CD4-positive, alpha-beta T cell treated with Interferon alpha-2 for 1 hour (primary cell): Measurements from ENCODE around the gene LRFN2.

Source experiments
- DNase-seq, 2 donors: peaks; one replicate each; pipeline ENCODE4 v3.0.0-alpha.2; 2020 to 2022

LRFN2 gene

GRCh38 chr6:40393641-40394040, 193.5 kb downstream of the LRFN2 start:
- no peak for DNase-seq

DNA sequence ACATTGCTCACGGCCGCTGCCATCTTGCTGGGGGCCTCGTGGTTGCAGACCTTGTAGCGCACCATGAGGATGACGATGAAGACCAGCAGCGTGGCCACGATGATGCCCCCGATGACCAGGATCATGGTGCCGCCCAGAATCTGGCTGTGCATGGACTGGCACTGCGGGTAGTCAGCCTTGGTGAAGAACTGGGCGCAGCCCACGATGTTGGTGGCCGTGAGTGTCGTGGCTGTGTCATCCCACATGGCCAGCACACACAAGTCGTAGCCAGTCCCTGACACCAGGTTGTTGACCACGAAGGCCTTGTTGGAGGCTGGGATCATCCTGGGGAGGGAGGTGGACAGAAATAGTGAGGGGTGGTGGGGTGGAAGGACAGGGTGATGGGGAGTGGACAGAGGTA, 194.6 kb downstream of the LRFN2 start:
- DNase-seq: no peak

GRCh38 chr6:40391851-40392517, 195.2 kb downstream of the LRFN2 start:
- no peak for DNase-seq

- DNase-seq: peak in 1 of 2 donors; percentile 36
Measured at GRCh38 chr6:40391086-40391485, 196.1 kb downstream of the LRFN2 start.

DNA sequence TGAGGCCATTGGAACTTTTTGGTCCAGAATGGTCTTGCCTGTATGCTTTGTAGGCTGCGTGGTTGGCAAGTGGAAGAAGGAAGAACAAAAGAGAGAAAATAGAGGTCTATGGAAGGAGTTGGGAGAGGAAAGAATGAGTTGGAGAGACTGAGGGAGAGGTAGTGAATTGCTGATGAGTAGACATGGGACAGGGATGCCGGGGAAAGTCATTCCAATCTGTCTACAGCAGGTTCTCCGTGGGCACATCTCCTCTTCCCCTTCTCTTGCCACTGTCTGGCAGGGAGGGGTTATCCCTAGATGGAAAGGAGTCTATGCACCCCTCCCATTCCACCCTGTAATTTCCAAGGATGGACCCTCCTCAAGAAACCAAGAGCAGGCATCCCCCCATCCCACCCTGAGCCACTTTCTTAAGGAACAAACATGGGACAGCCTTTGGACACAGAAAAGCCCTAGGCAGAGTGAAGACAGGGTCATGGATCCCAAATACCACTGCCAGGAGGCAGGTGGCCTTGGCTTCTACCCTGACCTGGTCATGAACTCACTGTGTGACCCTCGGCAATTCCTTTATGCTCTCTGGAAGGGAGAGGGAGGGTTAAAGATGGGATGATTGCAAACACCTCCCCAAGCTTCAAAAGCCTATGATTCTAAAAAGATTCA, 196.9 kb downstream of the LRFN2 start:
- no peak for DNase-seq

DNA sequence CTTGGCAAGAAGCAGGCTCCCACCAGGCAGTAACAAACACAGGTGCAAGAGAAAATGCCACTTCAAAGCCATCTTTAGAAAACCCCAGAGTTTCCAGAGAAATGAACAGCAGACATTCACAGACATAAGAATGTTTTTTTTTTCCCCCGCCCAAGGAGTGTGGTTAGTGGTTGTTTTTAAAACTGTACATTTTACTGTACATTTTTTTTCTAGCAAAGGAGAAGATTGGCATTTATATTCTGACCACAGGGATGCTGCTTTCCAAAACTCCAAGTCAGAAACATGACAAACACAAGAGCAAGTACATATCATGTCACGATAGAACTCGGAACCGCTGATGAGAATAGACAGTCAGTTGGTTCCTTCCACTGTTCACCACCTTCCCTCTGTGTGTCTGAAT, 197.9 kb downstream of the LRFN2 start:
- peak in 1 of 2 donors; percentile 45 for DNase-seq

- DNase-seq: no peak
Measured at GRCh38 chr6:40387871-40388264, 199.3 kb downstream of the LRFN2 start.

- DNase-seq: no peak
Measured at GRCh38 chr6:40387127-40387870, 199.9 kb downstream of the LRFN2 start.

- DNase-seq: no peak
Measured at GRCh38 chr6:40386200-40386599, 201.0 kb downstream of the LRFN2 start.

GRCh38 chr6:40383348-40384115, 203.6 kb downstream of the LRFN2 start:
- DNase-seq: no peak

GRCh38 chr6:40380271-40380670, 206.9 kb downstream of the LRFN2 start:
- no peak for DNase-seq

GRCh38 chr6:40379811-40380210, 207.4 kb downstream of the LRFN2 start:
- no peak for DNase-seq

DNA sequence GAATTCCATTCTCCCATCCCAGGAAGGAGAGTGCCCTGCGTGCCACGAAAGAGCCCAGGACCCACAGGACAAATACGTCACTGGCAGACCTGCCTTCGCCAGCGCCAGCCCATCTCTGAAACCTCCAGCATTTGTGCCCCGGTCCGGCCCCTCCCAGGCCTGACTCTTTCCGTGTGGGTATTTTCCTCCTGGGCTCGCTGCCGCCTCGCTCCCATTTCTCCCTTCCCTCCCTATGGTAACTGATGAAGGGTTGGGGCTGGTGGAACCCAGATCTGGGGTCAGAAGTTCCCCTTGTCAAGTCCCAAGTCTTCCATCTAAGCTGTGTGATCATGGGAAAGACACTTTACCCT, 208.5 kb downstream of the LRFN2 start:
- DNase-seq: no peak

DNA sequence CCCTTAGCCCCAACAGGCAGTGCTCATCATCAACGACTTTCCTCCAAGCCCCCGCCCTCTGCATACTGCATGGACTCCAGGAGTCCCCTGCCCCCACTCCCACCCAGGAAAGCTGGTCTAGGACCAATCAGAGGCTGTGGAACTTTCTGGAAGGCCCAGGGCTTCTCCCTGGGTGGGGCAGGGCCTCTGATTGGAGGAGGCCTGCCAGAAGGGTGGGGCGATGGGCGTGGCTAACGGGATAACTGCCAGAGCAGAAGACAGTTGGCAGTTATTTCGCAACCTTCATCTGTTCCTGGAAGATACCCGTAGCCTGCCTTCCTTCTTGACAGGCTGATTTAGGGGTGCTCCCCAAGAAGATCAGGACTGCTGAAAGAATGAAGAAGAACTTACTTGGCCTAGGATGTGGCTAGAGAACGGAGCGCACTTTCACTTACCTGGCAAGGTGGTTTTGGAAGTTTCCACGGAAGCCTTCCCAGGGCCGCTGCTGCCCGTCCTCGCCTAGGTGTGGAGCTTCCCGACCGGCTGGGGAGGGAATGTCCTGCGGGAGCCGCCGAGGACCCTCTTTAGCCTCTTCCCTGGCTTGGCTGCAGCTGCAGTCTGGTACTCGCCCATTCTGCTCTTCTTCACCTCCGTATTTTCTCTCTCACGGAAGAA, 209.0 kb downstream of the LRFN2 start:
- no peak for DNase-seq

- DNase-seq: no peak
Measured at GRCh38 chr6:40377173-40377806, 209.9 kb downstream of the LRFN2 start.

DNA sequence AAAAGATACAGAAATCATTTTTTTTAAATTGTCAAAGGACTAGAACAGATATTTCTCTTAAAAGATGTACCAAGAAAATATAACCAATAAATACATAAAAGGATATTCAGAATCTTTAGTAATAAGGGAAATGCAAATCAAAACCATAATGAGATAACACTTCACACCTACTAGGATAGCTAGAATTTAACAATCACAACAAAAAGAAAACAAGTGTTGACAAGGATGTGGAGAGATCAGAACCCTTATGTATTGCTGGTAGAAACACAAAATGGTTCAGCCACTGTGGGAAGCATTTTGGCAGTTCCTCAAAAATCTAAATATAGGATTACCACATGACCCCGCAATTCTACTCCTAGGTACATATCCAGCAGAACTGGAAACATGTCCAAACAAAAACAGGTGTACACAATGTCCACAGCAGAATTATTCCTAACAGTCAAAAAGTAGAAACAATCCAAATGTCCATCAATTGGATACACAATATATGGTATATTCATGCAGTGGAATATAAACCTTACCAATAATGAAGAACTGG, 211.0 kb downstream of the LRFN2 start:
- DNase-seq: no peak

GRCh38 chr6:40373267-40373666, 213.9 kb downstream of the LRFN2 start:
- DNase-seq: no peak

GRCh38 chr6:40371621-40372020, 215.5 kb downstream of the LRFN2 start:
- DNase-seq: no peak

- DNase-seq: no peak
Measured at GRCh38 chr6:40371095-40371494, 216.1 kb downstream of the LRFN2 start.

DNA sequence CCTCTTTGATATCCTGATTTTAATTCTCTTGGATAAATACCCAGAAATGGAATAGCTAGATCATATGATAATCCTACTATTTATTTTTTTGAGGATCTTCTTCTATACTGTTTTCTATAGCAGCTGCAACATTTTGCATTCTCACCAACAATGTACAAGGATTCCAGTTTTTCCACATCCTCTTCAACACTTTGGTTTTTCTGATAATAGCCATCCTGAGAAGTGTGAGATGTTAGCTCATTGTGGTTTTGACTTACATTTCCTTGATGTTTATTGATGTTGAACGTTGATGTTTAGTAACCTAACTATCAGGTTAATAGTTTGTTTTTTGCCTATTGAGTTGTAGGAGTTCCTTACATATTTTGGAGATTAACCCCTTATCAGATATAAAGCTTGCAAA, 217.3 kb downstream of the LRFN2 start:
- no peak for DNase-seq

DNA sequence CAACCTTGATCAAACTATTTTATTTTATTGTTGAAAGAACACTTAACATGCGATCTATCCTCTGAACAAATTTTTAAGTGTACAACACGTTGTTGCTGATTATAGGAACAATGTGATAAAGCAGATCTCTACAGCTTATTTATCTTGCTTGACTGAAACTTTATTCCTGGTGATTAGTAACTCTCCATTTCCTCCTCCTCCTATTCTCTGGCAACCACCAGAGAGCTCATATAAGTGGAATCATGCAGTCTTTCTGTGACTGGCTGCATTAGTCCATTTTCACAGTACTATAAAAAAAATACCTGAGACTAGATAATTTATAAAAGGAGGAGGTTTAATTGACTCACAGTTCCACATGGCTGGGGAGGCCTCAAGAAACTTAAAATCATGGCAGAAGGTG, 218.1 kb downstream of the LRFN2 start:
- DNase-seq: no peak

DNA sequence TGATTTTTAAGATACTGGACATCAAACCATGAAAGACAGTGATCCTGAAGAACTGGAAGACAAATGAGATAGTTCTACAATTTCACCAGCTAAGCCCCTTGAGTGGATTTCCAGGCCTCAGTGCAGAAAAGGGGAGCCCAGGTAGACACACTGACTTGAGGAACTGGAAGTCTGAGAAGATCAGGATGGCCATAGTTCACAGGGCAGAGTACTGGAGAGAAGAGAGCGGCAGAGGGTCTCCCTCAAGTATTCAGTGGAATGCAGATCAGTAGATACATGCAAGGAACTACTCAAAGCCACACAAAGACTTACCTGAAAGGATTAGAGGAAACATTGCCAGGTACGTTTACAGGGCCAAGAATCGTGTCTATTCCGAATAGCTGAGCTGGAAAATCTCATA, 224.3 kb downstream of the LRFN2 start:
- no peak for DNase-seq
